Suppressor macrophage (primary cell): ENCODE measurements around the gene PDGFD.

Experiments
- DNase-seq, 4 experiments: peaks; one replicate each; pipeline ENCODE4 v3.0.0-alpha.2; 2020 to 2022

Gene PDGFD

GRCh38 chr11:103907548-103908455 lies 256.1 kb downstream of the PDGFD start:
- peak in 2 of 4 experiments; percentile 23 to 26 for DNase-seq

- no peak for DNase-seq
Observed at GRCh38 chr11:103907136-103907535, 256.8 kb downstream of the PDGFD start.

- peak in 3 of 4 experiments; percentile 22 to 47 (median 32) for DNase-seq
Observed at GRCh38 chr11:103906291-103906867, 257.6 kb downstream of the PDGFD start.

- DNase-seq, result peak in 2 of 4 experiments; percentile 16 to 29
Observed at GRCh38 chr11:103904324-103904667, 259.7 kb downstream of the PDGFD start.

GRCh38 chr11:103903621-103904323 lies 260.2 kb downstream of the PDGFD start:
- DNase-seq, result no peak

DNA sequence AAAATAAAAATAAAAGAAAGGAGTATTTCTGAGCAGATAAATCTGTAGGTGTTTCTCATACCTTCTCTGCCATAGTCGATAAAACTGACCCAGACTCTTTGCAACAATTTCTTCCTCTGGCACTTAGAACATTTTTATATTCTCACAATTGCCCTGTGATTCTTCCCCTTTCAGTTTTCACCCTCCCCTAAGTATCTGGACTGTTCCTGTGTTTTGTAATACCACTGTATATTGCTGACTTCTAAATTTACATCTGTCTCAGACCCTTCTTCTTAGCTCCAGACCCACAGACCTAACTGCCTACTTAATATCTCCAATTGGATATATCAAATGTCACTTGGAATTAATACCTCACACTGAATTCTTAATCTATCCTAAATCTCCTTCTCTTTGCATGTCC lies 261.0 kb downstream of the PDGFD start:
- DNase-seq, result peak in 2 of 4 experiments; percentile 21 to 51

GRCh38 chr11:103901656-103902055 lies 262.3 kb downstream of the PDGFD start:
- DNase-seq, result no peak

DNA sequence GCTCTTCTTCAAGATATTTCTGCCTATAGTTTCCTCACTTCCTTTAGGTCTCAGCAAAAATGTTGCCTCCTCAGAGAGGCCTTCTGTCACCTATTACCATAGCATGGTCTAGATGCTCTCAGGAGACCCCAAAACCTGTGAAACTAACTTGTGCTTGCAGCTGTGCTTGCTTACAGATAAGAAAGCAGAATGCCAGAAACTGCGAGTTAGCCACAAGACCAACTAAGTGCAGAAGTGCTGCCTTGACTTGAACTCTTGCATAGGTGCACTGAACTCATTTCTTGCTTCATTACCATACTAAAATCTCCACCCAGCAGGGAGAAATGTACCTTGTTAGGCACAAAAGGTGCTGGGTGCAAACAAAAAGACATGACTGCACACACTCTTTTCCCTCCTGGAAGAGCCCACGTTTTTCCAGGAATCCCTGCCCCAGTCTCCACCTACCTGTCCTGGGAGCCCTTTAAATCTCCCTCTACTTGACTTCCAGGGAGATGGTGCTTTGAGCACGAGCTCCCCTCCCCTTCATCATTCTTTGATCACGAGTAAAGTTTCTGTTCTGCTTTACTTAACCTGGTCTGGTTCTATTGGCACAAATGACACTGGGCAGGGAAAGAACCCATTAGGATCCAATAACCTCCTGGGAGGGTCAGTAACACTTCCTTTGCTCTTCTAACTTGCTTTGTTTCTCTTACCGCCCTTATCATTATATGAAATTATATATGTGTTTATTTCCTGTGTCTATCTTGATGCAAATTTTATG lies 265.2 kb downstream of the PDGFD start:
- peak in 1 of 4 experiments; percentile 17 for DNase-seq

DNA sequence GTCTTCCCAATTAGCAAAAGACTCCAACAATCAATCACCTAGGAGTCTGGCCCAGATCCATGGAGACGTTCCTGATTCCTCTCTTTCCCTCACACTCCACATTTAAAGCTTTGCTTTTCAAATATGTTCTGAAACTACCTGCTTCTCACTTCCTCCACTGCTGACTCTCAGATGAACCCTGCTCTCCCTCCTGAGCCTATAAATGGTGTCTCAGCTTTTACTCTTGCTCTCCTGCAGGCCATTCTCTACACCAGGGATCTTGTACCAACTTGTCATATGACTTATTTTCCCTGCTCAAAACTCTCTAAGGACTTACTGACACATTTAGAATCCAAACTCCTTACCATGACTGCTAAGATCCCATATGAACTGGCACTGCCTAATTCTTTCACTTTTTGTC lies 265.9 kb downstream of the PDGFD start:
- no peak for DNase-seq

DNA sequence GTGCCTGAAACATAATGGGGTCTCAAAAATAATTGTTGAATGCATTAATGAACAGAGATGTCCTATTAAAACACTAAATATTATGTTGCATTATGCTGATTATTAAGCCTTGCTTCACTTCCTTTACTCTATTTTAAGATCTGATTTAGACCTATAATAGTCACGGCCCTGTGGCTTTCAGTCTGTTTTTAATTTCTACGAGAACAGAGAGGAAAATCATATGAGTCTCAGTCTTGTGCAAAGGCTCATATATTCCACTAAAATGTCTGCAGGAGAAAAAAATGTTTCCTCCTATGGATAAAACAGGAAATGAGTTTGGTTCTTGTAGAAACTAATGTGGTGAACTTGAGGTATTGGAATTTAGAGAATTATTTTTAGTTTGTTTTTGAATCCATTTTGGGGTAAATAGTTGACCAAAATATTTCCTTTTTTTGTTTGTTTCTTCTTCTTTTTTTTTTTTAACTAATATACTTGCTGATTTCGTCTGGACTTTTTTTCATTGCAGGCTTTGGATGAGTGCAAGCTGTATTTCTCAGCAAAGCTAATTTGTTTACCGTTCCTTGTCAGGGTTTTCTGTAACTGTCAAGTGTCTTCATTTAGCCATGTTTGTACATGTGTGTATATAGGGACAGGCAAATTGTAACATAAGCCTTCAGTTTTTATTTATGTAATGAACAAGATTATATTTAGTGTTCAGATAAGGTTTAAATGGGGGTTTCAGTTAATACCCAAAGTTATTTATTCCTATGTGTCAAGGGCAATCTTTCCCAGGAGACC lies 266.6 kb downstream of the PDGFD start:
- DNase-seq, result peak in 3 of 4 experiments; percentile 27 to 76 (median 71)

DNA sequence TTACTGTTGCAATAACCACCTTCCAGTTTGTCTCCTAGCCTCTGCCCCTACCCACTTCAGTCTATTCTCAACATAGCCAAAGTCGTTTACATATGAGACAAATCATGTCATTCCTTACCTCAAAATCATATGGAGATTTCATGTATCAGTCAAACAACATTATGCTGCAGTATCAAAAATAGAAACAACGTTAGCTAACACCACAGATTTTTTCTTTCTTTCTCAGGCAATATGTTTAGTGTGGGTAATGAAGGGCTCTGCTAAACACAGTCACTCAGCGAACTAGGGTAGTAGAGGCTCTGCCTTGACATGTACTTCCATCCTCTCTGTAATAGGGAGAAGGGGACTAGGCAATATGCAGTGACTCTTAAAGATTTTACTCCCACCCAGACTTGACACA lies 268.8 kb downstream of the PDGFD start:
- no peak for DNase-seq

- no peak for DNase-seq
Observed at GRCh38 chr11:103894673-103895072, 269.3 kb downstream of the PDGFD start.

GRCh38 chr11:103894034-103894433 lies 269.9 kb downstream of the PDGFD start:
- no peak for DNase-seq

DNA sequence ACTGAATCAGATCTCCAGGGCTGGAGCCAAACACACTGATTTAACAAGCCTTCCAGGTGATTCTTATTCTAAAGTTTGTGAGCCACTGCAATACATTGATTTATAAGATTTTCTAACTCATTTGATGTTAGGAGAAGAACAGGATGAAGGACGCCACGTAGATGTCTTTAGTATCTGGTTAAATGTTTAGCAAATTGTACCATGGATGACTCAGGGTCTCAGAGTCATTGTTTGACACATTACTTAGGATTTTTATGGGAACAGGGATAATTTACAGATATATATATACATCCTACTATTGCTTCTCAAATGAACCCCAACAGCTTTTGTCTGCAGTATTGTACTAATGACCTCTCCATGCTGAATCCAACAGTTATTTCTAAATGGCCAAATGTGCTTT lies 270.6 kb downstream of the PDGFD start:
- no peak for DNase-seq

GRCh38 chr11:103892603-103893002 lies 271.3 kb downstream of the PDGFD start:
- DNase-seq, result peak in 3 of 4 experiments; percentile 22 to 34 (median 28)

GRCh38 chr11:103890654-103891053 lies 273.3 kb downstream of the PDGFD start:
- DNase-seq, result no peak

DNA sequence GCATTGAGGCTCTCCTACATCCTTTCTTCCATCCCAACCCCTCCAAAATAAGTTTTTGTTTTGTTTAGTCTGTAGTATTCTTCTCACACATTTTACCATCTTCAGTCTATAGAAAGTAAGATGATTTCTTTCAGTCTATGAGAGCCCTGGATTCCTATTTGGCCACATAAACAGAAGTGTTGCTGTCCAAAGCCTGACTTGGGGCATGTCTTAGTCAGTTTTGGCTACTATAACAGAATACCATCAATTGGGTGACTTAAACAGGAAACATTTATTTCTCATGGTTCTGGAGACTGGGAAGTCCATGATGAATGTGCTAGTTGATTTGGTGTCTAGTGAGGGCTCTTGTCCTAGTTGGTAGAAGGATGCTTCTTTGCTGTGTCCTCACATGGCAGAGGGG lies 274.3 kb downstream of the PDGFD start:
- no peak for DNase-seq

DNA sequence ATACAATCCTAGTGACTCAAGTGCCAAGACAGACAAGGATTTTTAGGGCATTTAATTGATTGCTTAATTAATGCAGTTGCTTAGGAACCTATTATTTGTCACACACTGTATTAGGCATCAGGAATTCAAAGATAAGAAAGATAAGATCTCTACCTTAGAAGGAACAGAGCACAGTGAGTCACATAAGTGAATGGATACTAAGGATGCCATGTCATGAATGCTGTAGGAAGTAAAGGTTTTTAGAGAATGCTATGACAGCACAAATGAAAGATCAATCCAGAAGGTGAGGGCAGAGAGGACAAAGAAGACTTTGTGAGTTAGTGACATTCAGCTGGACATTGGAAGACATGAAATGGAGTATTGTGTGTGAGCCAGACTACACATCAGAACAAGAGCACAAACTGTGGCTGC lies 275.4 kb downstream of the PDGFD start:
- no peak for DNase-seq

GRCh38 chr11:103887001-103887658 lies 276.8 kb downstream of the PDGFD start:
- DNase-seq, result peak; percentile 51 to 73 (median 68)

DNA sequence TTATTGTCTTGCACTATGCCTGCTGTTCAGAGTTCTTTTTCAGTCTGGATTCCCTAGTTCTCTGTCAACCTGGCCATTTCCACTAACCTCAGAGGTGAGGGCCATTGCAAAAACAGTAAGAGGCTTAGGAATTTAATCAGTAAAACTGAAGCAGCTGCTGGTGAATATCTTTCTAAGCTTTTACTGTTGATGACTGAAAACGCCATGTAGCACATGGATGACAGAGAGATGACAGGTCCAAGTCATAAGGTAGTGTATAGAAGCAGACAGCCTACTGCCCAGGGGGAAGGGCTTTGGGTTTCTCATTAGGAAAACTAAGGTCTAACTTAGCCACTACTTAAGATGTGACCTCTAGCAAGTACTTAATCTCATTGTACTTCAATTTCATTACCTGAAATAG lies 280.1 kb downstream of the PDGFD start:
- DNase-seq, result no peak

GRCh38 chr11:103883291-103883690 lies 280.7 kb downstream of the PDGFD start:
- no peak for DNase-seq
